Activated CD8-positive, alpha-beta memory T cell treated with anti-CD3 and anti-CD28 coated beads for 4 hours (primary cell): Measurements from ENCODE around the gene TAS2R3.

Source experiments
- DNase-seq, 2 donors: peaks; one replicate each; pipeline ENCODE4 v3.0.0-alpha.2; 2020; ENCODE audit warnings: low read depth in 2 of 2

TAS2R3 gene

DNA sequence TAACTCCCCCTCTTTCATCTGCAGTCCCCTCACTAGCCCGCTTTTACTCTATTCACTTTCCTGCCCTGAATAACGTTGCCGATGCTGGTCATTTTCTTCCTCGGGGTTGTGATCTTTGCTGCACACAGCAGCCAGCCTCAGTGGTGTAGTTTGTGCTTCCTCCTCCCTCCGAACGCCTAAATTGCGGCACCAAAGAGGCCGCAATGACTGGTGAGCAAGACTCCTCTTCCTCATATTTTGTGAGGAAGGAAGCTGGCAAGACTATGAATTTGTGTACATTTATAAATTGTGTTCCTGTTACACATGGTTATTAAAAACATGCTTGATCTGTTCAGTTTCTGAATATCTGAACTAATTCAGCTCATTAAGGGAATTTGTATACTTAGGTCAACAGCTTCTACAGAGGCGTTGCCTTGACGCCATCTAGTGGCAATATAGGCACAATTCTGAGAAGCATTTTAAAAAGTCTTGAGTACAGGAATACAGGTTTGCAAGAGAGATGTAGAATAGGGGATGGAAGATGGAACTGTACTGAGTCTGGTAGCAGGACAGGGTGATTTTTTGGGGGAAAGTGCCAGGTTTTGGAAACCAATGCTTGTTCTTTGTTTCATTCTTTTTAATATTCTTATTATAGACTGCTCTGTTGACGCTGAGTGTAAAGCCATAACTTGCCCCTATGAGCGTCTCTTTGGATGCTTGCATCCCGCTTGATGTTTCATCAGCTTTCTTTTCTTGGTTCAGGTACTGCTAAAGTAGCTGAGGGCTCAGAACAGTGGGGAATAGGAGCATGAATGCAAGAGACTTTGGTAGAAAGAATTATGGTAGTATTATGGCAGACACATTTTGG lies 22.0 kb downstream of the TAS2R3 start:
- DNase-seq, result peak in 1 of 2 donors; percentile 4

- no peak for DNase-seq
These were observed 24.4 kb downstream of the TAS2R3 start for GRCh38 chr7:141788296-141788695.

- no peak for DNase-seq
These were observed 26.0 kb downstream of the TAS2R3 start, which contains the start of gene TAS2R5 for GRCh38 chr7:141789917-141790316. TAS2R5 (plus strand) TSS chr7:141790217; CDS start chr7:141790362, 145 bp downstream.

- no peak for DNase-seq
These were observed 28.6 kb downstream of the TAS2R3 start for GRCh38 chr7:141792526-141792925.
